Astrocyte of the hippocampus (primary cell): ENCODE results near the gene TP53RK.
"Not testable (repeated sequence)": the region's sequence is repeated elsewhere in the genome, so short reads cannot be mapped to it uniquely, and the experiment has no call there.

Experiments used
- DNase-seq: peaks from one replicate; pipeline ENCODE4 v3.0.0; 2011; ENCODE audit warnings: low read depth, low spot score

TP53RK gene

DNA sequence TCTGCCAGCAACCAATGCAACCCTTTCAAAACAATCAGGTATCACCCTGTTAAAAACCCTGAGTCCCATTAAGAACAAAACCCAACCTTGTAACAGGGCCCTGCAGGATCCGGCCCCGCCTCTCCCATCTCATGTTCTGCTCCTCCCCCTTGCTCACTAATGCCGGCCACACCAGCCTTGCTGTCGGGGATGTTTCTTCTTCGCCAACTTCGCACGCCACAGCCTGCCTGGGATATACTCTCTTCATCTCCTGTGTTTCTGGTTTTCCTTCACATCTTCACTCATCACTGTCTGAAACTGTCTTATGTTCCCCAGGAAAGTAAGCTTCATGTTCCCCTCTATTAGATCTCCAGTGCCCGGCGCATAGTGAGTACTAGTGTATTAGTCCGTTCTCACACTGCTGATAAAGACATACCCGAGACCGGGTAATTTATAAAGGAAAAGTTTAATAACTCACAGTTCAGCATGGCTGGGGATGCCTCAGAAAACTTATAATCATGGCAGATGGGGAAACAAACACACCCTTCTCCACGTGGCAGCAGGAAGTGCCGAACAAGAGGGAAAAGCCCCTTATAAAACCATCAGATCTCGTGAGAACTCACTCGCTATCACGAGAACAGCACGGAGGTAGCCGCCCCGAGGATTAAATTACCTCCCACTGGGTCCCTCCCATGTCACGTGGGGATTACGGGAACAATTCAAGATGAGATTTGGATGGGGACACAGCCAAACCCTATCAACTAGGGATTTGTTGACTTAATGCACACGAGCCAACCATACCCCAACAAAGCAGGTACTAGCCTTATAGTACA lies 5.1 kb downstream of the TP53RK start:
- peak; percentile 75 for DNase-seq

- no peak for DNase-seq
These were observed 5.6 kb downstream of the TP53RK start for GRCh38 chr20:46683668-46683938.

- DNase-seq: no peak
These were observed 6.1 kb downstream of the TP53RK start for GRCh38 chr20:46683011-46683667.

DNA sequence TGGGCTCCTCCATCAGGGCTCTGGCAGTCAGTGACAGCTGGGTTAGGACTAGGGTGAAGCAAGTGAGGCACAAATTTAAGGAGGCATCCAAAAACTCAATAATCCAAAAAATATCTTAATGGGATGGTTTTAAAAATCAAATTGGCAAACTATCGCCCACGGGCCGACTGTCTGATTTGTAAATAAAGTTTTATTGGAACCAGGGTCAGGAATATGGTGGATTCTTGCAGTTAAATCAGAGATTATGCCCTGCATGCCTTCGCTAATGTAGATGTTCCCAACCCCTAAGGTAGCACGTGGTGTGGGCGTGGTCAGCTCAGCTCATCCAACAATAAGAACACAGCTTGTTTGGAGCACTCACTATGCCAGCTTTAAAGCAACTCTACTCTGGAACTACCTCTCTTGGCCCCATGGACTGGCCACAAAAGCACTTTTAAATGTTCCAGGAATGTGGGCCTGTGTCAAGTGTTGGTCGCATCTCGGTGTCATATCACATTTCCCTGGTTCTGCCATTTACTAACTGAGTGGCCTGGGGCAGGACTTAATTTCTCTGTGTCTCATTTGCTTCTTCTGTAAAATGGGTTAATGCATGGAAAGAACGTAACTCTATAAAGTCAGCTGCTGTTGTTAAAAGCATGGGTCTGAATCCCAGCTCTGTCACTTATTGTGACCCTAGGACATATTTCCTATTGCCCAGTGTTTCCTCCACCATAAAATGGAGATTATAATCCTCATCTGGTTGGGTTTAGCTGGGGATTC lies 7.0 kb downstream of the TP53RK start:
- no peak for DNase-seq

- DNase-seq: peak; percentile 76
These were observed 8.0 kb downstream of the TP53RK start for GRCh38 chr20:46681032-46681854.

DNA sequence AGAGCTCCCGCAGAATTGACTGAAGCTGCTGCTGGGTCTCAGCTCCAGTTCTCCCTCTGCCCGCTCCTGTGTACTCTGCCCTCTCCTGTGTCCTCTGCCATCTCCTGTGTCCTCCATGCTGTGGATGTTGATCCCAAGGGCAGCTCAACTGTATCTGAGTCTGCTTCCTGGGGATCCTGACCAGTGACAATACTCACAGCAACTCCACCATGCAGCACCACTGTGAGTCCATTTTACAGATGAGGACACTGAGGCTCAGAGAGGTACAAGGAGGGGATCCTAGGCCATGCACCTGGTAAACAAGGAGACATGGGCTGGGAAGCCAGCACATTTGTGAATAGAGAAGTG lies 8.6 kb downstream of the TP53RK start:
- no peak for DNase-seq

DNA sequence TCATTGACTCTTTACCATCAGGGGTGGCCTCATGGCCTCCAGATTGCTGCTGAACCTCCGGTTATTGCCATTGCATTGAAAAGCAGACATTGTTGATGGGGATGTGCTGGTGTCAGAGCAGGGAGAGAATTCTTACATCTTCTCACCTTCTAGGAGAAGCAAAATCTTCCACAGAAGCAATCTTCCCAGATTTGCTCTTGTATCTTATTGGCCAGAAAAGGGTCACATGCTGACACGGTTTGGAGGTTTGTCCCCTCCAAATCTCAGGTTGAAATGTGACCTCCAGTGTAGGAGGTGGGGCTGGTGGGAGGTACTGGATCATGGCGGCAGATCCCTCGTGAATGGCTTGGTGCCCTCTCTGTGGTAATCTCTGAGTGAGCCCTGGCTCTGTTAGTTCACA lies 10.7 kb downstream of the TP53RK start:
- no peak for DNase-seq

GRCh38 chr20:46677608-46678007 lies 11.6 kb downstream of the TP53RK start:
- DNase-seq: no peak

GRCh38 chr20:46676649-46677316 lies 12.5 kb downstream of the TP53RK start:
- not testable (repeated sequence) for DNase-seq

DNA sequence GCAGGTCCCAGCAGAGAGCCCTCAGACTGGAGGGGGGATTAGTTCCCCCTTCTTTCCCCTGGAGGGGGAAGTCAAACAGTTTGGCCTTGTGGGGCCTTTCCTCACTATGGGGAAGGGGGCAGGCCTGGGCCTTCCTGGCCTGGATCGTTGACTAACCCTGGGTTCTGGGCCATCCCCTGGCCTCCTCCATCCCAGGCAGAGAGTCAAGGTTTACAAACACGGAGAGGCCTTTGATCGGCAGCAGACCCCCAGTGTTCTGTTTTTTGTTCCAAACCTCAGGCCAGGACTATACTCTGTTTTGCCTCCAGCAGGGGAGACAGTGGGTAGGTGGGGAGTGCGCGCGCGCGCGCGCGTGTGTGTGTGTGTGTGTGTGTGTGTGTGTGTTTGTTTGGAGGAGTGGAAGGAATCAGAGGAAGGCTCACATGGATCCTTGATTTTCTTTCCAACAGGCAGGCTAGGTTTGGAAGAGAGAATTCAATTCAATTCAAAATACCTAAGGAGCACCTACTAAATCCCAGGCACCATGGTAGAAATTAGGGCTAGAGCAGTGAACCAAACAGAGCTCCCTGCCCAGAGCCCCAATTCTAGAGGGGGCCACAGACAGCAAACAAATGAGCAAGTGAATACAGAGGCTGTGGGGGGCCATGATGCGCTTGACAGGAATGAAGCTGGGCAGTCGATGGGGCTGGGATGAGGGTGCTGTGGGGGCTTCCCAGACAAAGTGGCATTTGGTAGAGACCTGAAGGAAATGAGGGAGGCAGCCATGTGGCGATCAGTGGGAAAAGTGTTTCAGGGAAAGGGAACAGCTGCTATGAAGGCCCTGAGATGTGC lies 14.8 kb downstream of the TP53RK start:
- peak; percentile 26 for DNase-seq

GRCh38 chr20:46673394-46674252 lies 15.6 kb downstream of the TP53RK start:
- DNase-seq: no peak

DNA sequence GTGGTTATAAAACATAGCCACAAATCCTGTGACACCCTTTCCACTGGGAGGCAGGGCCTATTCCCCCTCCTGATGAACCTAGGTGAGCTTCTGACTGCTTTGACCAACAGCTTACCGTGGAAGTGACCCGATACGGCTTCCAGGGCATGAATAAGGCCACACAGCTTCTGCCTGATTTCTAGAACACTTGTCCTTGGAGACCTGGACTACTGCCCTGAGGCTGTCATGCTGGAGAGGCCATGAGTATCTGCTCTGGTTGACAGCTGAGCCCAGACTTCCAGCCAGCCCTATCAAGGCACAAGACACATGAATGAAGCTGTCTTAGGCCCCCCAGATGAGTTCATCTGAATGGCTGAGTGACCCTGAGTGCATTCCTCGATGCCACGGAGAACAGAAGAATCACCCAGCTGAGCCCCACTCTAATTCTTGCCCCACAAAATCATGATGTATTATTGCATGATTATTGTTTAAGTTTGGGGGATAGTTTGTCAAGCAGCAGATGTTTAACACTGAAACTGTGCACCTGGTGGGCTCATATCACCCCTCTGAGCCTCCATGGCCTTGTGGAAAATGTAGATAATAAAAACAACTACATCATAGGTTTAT lies 16.6 kb downstream of the TP53RK start:
- no peak for DNase-seq

GRCh38 chr20:46671866-46672542 lies 17.2 kb downstream of the TP53RK start:
- no peak for DNase-seq

DNA sequence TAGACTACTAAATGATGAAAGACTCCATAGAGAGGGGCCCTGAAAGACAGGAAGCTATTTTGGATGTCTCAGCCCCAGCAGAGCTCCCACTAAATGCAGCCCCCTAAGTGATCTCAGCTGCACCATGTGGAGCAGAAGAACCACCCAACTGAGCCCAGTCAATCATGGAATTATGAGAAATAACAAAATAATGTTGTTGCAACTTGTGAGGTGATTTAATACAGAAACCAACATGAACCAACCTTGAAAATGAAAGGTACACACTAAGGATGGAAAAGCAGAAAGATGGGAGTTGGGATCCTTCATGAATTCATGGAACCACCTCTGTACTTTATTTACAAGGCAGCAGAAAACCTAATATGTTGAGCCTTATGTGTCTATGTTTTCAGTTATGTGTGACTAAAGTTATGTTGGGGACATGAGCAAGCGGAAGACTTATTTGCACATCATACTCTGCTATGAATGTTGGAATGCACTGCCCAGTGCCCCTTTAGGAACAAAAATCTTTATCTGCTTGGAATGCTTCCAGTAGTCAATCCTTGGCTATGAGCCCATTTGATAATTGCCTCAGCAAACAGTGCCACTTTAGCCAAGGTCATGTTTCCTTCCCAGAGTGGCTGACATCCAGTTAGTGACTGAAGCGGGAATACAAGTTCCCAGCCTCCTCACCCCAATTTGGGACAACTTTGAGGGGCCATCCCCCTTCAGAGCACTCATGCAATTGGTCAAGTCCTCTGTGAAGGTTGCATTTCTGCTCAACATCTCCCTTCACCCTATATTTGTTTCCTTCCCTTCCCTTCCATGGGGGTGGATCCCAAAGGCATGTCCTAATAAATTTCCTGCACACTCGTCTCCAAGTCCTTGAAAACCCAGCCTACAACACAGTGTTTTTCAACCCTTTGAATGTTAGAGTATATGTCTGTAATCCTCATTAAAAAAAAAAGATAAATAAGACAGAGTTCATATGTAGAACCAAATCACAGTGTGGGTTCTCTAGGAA lies 18.4 kb downstream of the TP53RK start:
- DNase-seq: no peak

- no peak for DNase-seq
These were observed 19.0 kb downstream of the TP53RK start for GRCh38 chr20:46670228-46670584.

DNA sequence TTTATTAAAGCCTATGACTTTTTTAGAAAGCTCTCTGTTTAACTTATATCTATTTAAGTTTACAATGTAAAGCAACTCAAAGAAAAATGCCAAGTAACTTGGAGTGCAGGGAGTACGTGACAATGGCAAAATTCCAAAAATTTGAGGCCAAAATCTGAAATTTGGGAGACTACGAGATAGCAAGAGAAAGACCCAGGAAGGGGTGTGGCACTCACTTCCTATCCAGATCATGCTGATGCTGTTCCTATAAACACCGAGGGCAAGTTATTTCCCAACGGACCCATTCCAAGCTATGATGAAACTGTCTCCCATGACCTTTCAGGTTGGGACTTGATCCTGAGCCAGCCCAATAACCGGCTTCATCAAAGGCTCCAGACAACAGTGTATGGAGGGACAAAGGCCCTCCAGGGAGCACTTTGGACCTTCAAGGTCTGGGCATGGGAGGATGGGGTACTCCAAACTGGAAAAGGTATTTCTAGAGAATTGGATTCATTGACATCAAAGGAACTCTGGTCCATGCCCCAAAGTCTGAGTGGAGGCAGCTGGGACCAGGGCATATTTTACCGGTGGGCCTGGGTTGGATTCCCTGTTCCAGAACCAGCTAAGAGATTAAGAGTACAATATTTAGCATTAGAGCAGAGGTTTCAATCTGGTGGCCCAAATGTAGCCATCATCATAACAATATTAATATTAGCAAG lies 22.3 kb downstream of the TP53RK start:
- no peak for DNase-seq

DNA sequence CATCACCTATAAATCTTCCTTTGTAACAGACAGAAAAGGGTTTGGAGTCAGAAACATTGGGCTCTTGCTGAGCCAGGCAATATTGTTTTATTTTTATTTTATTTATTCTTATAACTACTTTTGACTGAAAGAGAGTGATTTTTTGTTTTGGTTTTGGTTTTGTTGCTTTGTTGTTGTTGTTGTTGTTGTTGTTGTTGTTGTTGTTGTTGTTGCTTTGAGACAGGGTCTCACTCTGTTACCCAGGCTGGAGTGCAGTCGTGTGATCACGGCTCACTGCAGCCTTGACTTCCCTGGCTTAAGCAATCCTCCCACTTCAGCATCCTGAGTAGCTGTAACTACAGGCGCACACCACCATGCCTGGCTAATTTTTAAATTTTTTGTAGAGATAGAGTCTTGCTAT lies 22.9 kb downstream of the TP53RK start:
- DNase-seq: no peak
